ENCODE results near the gene POLN.
A peak's percentile ranks its signal among the peaks of the same experiment; 100 is the strongest.

Gene POLN

GRCh38 chr4:2258091-2259035 lies 16.4 kb upstream of the POLN start:
- Histone ChIP-seq H3K9ac (ENCODE audit: low read length in 5 of 5) (peak overlapping the region in 4 of 5 donors; percentile 36 to 86 (median 84)), H3K4me1 (ENCODE audit: control insufficient read depth in 5 of 5, insufficient read depth in 5 of 5, low read length in 5 of 5) (peaks cover 11 to 84% (median 76%) of the 10 kb centered on the region in 5 donors), H3K4me3 (ENCODE audit: low read depth in 1 of 5, low read length in 5 of 5) (peak overlapping the region in 1 of 5 donors; percentile 82), H3K27me3 (ENCODE audit: control insufficient read depth in 5 of 5, insufficient read depth in 4 of 5, low read length in 5 of 5) (no peaks in the 10 kb centered on the region), H3K36me3 (ENCODE audit: control insufficient read depth in 5 of 5, insufficient read depth in 5 of 5, low read length in 5 of 5) (peaks cover 0 to 41% (median 32%) of the 10 kb centered on the region in 5 donors), H3K27ac (ENCODE audit: low read depth, low read length) (peak overlapping the region; percentile 75), H3K9me3 (ENCODE audit: control insufficient read depth in 5 of 5, low read length in 5 of 5) (no peaks in the 10 kb centered on the region)

DNA sequence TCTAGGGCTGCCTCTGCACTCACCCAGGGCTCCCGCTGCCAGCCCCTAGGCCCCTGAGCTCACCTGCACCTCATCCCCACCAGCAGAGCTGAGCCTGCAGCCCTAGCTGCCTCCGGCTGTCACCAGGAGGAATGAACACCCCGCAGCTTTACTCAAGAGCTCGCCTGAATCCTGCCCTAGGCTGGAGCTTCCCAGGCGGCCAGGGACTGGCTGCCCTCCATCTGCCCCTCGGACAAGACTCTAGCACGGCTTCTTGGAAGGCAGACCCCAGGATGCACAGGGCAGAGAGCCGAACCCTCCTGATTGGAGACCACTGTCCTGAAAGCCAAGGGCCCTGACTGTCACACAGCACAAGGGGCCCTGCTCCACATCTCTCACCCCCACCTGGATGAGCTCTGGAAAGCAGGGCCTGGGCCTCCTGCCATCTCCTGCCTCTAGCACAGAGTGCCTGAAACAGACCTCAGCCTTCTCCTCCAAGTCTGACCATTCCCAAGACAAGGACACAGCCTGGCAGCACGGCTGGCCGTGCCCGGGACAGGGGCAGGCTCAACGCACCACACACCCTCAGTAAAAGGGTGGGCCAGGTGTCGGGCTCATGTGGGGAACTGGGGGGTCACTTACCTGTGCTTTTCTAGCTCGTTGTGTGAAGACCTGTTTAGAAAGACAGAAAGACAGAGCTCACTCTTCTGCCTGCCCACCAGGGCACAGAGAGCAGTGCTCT lies 15.6 kb upstream of the POLN start:
- peak overlapping the region in 1 of 5 donors; percentile 10 for H3K4me3 ChIP-seq (ENCODE audit: low read depth in 1 of 5, low read length in 5 of 5)
- H3K9ac ChIP-seq (ENCODE audit: low read length in 5 of 5): peak overlapping the region in 4 of 5 donors; percentile 33 to 86 (median 56)
- H3K27me3 ChIP-seq (ENCODE audit: control insufficient read depth in 5 of 5, insufficient read depth in 4 of 5, low read length in 5 of 5): no peaks in the 10 kb centered on the region
- H3K36me3 ChIP-seq (ENCODE audit: control insufficient read depth in 5 of 5, insufficient read depth in 5 of 5, low read length in 5 of 5): peaks cover 0 to 47% (median 38%) of the 10 kb centered on the region in 5 donors
- H3K9me3 ChIP-seq (ENCODE audit: control insufficient read depth in 5 of 5, low read length in 5 of 5): no peaks in the 10 kb centered on the region
- H3K27ac ChIP-seq (ENCODE audit: low read depth, low read length): peak overlapping the region; percentile 70
- H3K4me1 ChIP-seq (ENCODE audit: control insufficient read depth in 5 of 5, insufficient read depth in 5 of 5, low read length in 5 of 5): peaks cover 11 to 75% (median 67%) of the 10 kb centered on the region in 5 donors

DNA sequence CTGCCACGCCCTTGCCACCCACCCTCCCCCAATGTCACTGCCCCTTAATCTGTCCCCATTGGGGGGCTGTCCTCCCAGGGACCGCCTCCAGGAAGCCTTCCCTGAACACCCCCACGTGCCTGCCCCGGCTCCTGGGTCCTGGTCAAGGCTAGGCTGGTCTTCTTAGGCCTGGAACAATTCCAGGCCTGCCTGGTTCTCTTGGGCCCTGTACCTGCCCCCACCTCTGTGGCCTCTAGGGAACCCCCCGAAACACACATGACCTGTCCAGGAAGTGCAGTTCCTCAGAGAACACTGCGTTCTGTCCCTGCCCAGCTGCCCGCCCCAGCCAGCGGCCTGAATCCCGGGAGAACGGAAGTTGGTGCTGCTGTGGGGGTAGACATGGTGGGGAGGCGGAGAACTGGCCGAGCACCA lies 14.9 kb upstream of the POLN start:
- peaks cover 11 to 74% (median 67%) of the 10 kb centered on the region in 5 donors for H3K4me1 ChIP-seq (ENCODE audit: control insufficient read depth in 5 of 5, insufficient read depth in 5 of 5, low read length in 5 of 5)

DNA sequence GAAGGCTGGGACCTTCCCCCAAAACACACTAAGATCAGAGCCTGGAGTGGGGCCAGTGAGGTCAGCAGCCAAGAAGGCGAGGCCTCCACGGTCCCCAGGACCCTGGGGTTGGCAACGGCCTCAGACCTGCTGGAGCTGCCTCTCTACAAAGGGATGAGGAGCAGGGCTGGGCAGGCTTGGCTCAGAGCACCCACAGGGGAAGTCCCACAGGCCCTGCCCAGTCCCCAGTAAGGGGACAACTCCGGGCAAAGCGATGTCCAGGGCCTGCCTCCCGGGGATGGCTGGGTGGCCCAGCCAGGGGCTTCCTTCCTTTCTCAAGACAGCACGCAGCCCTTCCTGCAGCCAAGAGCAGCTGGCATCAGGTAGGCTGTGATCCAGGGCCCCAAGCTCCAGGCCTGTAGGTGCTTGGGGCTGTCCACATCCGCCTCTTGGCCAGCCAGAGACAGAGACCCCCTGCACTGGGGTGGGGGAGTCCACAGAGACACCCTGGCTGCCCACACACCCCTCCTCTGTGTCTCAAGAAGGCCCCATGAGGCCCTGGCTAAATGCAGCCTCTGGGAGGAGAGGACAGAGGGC lies 14.3 kb upstream of the POLN start:
- Histone ChIP-seq H3K9ac (ENCODE audit: low read length in 5 of 5) (peak overlapping the region in 4 of 5 donors; percentile 22 to 86 (median 60)), H3K4me1 (ENCODE audit: control insufficient read depth in 5 of 5, insufficient read depth in 5 of 5, low read length in 5 of 5) (peaks cover 11 to 74% (median 67%) of the 10 kb centered on the region in 5 donors), H3K4me3 (ENCODE audit: low read depth in 1 of 5, low read length in 5 of 5) (peak overlapping the region in 2 of 5 donors; percentile 23 to 43)

More for the DNA sequence above, 14.9 kb upstream of the POLN start:
- Histone ChIP-seq H3K27ac (ENCODE audit: low read depth, low read length) (peak overlapping the region; percentile 70), H3K4me3 (ENCODE audit: low read depth in 1 of 5, low read length in 5 of 5) (peak overlapping the region in 2 of 5 donors; percentile 23 to 43), H3K36me3 (ENCODE audit: control insufficient read depth in 5 of 5, insufficient read depth in 5 of 5, low read length in 5 of 5) (peaks cover 0 to 55% (median 45%) of the 10 kb centered on the region in 5 donors), H3K9me3 (ENCODE audit: control insufficient read depth in 5 of 5, low read length in 5 of 5) (no peaks in the 10 kb centered on the region), H3K27me3 (ENCODE audit: control insufficient read depth in 5 of 5, insufficient read depth in 4 of 5, low read length in 5 of 5) (no peaks in the 10 kb centered on the region), H3K9ac (ENCODE audit: low read length in 5 of 5) (peak overlapping the region in 3 of 5 donors; percentile 33 to 86 (median 64))

DNA sequence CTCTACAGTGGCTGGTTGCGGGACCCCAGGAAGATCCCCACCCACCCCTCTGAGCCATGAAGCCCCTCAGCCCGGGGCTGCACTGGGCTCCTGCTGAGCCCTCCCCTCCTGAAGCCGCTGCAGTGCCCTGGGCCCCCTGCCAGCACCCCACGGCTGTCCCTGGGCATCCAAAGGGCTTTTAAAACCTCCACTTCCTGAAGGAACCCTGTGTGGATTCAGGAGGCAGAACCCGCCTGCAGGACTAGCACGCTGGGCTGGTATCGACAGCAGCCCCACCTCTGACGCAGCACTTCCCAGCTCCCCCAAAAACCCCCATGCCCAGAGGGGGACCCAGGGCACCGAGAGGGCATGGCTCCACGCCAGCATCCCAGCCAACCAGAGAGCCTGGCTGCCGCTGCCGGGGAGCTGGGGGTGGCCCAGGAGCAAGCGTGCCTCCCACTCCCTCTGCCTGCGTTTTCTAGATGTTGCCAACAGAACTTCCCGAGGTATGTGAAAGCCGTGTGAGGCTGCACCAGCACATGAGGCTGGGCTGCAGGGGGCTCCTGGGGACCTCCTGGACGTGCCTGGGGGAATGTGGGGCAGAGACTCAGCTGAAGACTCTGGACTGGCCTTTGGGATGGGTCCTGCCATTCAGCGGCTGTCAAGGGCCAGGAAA lies 13.7 kb upstream of the POLN start:
- peak overlapping the region in 2 of 5 donors; percentile 55 to 64 for H3K9ac ChIP-seq (ENCODE audit: low read length in 5 of 5)
- H3K27ac ChIP-seq (ENCODE audit: low read depth, low read length): peak overlapping the region; percentile 70
- peaks cover 0 to 66% (median 56%) of the 10 kb centered on the region in 5 donors for H3K36me3 ChIP-seq (ENCODE audit: control insufficient read depth in 5 of 5, insufficient read depth in 5 of 5, low read length in 5 of 5)
- H3K4me3 ChIP-seq (ENCODE audit: low read depth in 1 of 5, low read length in 5 of 5): peak overlapping the region in 2 of 5 donors; percentile 23 to 43
- peaks cover 11 to 72% (median 61%) of the 10 kb centered on the region in 5 donors for H3K4me1 ChIP-seq (ENCODE audit: control insufficient read depth in 5 of 5, insufficient read depth in 5 of 5, low read length in 5 of 5)
- H3K27me3 ChIP-seq (ENCODE audit: control insufficient read depth in 5 of 5, insufficient read depth in 4 of 5, low read length in 5 of 5): no peaks in the 10 kb centered on the region
- no peaks in the 10 kb centered on the region for H3K9me3 ChIP-seq (ENCODE audit: control insufficient read depth in 5 of 5, low read length in 5 of 5)

More for the DNA sequence above, 14.3 kb upstream of the POLN start:
- H3K27me3 ChIP-seq (ENCODE audit: control insufficient read depth in 5 of 5, insufficient read depth in 4 of 5, low read length in 5 of 5): no peaks in the 10 kb centered on the region
- H3K9me3 ChIP-seq (ENCODE audit: control insufficient read depth in 5 of 5, low read length in 5 of 5): no peaks in the 10 kb centered on the region
- H3K27ac ChIP-seq (ENCODE audit: low read depth, low read length): peak overlapping the region; percentile 70
- peaks cover 0 to 60% (median 50%) of the 10 kb centered on the region in 5 donors for H3K36me3 ChIP-seq (ENCODE audit: control insufficient read depth in 5 of 5, insufficient read depth in 5 of 5, low read length in 5 of 5)

GRCh38 chr4:2254665-2255500 lies 13.0 kb upstream of the POLN start:
- Histone ChIP-seq H3K27ac (ENCODE audit: low read depth, low read length) (peak overlapping the region; percentile 70), H3K4me3 (ENCODE audit: low read depth in 1 of 5, low read length in 5 of 5) (no peak overlapping the region)

DNA sequence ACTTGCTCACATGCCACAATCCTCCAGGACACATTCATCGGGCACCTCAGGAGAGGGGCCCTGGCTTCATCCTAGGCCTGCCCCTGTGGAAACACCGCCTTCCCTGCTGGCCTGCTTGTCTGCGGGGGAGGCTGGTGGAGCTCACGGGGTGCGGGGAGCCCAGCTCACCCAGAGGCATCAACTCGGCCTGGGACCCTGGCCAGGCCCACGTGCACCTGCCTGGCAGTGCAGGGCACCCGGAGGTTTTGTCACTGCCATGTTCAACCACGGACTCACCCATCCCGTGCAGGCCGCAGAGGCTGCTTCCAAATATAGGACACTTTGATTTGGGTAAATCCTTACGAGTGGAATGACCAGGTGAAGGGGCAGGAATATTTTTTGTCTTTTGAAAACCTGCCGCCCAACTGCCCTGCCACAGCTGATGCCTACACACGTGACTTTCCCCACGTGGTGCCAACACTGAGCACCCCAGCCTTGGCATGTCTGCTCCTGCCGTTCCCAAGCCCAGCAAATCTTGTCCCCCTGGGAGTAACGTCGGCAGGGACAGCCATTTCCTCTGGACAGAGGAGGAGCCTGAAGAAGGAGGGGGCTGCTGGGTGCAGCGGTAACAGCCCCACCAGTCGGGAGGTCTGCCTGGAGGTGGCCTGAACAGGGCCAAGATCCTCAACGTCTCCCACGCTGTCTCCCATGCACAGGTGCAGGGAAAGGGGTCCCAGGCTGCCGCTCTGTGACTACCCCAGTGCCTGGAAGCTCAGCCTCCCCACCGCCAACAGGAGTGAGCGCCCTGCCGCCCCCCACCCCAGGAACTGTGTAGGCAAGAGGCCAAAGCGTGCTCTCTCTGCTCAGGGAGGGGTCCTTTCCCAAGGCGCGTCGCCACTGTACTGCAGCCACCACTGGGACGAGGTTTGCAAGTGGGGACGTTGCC lies 11.5 kb upstream of the POLN start:
- H3K27ac ChIP-seq (ENCODE audit: low read depth, low read length): no peak overlapping the region
- H3K36me3 ChIP-seq (ENCODE audit: control insufficient read depth in 5 of 5, insufficient read depth in 5 of 5, low read length in 5 of 5): peaks cover 0 to 80% (median 70%) of the 10 kb centered on the region in 5 donors

More at GRCh38 chr4:2254665-2255500, 13.0 kb upstream of the POLN start:
- Histone ChIP-seq H3K27me3 (ENCODE audit: control insufficient read depth in 5 of 5, insufficient read depth in 4 of 5, low read length in 5 of 5) (no peaks in the 10 kb centered on the region), H3K36me3 (ENCODE audit: control insufficient read depth in 5 of 5, insufficient read depth in 5 of 5, low read length in 5 of 5) (peaks cover 0 to 74% (median 63%) of the 10 kb centered on the region in 5 donors), H3K9me3 (ENCODE audit: control insufficient read depth in 5 of 5, low read length in 5 of 5) (no peaks in the 10 kb centered on the region), H3K4me1 (ENCODE audit: control insufficient read depth in 5 of 5, insufficient read depth in 5 of 5, low read length in 5 of 5) (peaks cover 8 to 64% (median 54%) of the 10 kb centered on the region in 5 donors), H3K9ac (ENCODE audit: low read length in 5 of 5) (no peak overlapping the region)

DNA sequence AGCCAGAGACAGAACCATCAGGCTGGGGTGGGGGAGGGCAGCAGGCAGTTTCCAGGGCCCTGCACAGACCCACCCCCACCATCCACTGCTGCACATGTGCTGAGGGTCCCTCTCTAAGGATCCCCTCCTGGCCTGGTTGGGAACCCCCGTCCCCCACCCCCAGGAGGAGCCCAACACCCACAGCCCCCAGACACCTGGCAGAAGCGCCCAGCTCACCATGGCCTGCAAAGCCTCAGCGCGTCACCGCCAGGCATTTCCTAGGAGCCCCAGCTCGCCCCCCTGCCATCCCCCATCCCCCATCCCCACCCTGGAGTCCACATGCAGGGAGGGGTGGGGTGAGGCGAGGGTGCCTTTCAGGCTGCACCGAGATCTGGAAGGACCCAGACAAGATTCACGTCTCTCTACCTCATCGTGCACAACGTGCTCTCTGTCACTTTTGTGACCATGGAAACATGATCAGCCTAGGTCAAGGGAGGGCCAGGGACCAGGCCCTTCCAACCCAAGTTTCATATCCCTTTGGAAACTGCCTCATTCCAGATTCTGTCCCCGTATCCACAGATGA lies 10.7 kb upstream of the POLN start:
- no peak overlapping the region for H3K27ac ChIP-seq (ENCODE audit: low read depth, low read length)
- peaks cover 0 to 81% (median 71%) of the 10 kb centered on the region in 5 donors for H3K36me3 ChIP-seq (ENCODE audit: control insufficient read depth in 5 of 5, insufficient read depth in 5 of 5, low read length in 5 of 5)
- H3K4me3 ChIP-seq (ENCODE audit: low read depth in 1 of 5, low read length in 5 of 5): no peak overlapping the region
- no peaks in the 10 kb centered on the region for H3K27me3 ChIP-seq (ENCODE audit: control insufficient read depth in 5 of 5, insufficient read depth in 4 of 5, low read length in 5 of 5)
- H3K9ac ChIP-seq (ENCODE audit: low read length in 5 of 5): no peak overlapping the region
- no peaks in the 10 kb centered on the region for H3K9me3 ChIP-seq (ENCODE audit: control insufficient read depth in 5 of 5, low read length in 5 of 5)
- H3K4me1 ChIP-seq (ENCODE audit: control insufficient read depth in 5 of 5, insufficient read depth in 5 of 5, low read length in 5 of 5): peaks cover 6 to 44% (median 31%) of the 10 kb centered on the region in 5 donors

More for the DNA sequence above, 11.5 kb upstream of the POLN start:
- H3K4me1 ChIP-seq (ENCODE audit: control insufficient read depth in 5 of 5, insufficient read depth in 5 of 5, low read length in 5 of 5): peaks cover 6 to 52% (median 39%) of the 10 kb centered on the region in 5 donors
- no peaks in the 10 kb centered on the region for H3K9me3 ChIP-seq (ENCODE audit: control insufficient read depth in 5 of 5, low read length in 5 of 5)
- no peak overlapping the region for H3K9ac ChIP-seq (ENCODE audit: low read length in 5 of 5)
- H3K27me3 ChIP-seq (ENCODE audit: control insufficient read depth in 5 of 5, insufficient read depth in 4 of 5, low read length in 5 of 5): no peaks in the 10 kb centered on the region
- H3K4me3 ChIP-seq (ENCODE audit: low read depth in 1 of 5, low read length in 5 of 5): no peak overlapping the region
